Activated CD8-positive, alpha-beta memory T cell treated with anti-CD3 and anti-CD28 coated beads for 48 hours (primary cell): ENCODE results near the gene FRMD4B.

Source experiments
- DNase-seq, 3 experiments: peaks; one replicate each; pipeline ENCODE4 v3.0.0-alpha.2; 2020; ENCODE audit warnings: low read depth in 2 of 3, low spot score in 2 of 3

The FRMD4B gene

DNA sequence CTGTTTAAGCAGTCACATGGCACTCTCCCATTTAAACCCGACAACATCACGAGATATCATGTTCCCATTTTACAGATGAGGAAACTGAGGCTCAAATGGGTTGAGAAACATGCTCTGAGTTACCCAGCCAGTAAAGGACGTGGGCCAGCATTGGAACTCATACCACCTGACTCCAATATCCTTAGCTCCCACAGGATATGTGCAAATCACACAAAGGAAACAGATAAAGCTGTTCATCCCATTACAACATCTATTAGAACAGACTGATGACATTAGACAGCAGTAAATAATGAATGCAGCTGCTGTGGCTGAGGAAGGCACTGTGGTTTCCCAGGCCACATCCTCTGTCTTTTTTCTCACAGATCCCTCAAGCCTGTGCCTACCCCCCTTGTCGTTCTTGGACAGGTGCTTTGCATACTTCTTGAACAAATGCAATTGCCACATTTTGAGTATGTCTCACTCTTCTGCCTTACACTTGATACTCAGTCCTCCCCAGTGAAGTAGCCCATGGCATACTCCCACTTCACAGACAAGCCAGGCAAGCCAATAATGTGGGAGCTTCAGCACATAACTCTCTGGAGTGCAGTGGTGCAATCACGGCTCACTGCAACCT, 17.7 kb downstream of the FRMD4B start:
- no peak for DNase-seq

DNA sequence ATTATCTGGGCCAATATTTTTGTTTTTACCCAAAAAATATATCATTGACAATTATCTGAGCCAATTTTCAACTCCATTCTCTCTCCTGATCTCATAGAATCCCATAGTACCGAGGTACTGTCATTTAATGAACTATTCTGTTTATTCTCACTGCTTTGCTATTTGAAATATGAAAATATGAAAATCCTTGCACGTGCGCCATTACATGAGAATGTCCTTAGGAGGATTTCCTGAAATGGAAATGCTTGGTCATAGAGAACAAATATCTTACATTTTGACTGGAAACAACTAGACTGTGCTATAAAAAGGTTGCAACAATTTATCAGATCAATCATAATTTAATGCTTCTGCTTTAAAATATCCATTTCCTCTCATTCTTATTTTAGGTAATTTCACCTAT, 18.3 kb downstream of the FRMD4B start:
- DNase-seq, result no peak

DNA sequence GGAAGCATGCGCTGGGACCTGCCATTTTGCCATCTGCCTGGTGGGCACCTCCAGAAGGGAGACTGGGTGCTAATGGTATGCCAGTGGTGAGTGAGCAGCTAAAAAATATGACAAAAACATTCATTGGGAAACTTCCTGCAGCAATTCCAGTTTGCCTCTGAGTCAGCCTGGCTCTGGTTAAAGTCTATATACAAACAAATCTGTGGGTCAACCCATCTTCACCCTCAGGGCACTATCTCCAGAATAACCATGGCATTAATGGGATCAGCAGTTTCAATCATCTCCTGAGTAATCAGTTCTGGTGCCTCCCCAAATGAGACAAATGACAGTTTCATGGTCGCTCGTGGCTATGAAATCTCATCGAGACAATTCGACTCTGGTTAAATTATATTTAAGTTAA, 21.5 kb downstream of the FRMD4B start:
- no peak for DNase-seq

DNA sequence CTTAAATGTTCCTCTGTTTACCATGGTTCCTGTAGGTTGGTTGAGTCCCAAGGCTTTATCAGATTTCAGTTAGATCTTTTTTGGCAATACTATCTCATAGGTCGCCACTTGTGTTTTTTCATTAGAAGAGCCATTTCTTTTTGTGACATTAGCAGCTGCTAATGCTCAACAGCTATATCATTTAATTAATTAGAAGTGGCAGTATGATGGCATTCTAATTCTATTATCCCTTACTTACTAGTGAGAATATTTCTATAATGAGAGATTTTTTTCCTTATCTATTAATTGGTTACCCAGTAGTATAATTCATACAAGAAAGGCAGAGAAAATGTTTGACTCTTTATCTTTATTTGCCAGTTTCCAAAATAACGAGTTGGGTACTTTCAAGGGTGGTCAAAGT, 25.2 kb downstream of the FRMD4B start:
- DNase-seq, result no peak

DNA sequence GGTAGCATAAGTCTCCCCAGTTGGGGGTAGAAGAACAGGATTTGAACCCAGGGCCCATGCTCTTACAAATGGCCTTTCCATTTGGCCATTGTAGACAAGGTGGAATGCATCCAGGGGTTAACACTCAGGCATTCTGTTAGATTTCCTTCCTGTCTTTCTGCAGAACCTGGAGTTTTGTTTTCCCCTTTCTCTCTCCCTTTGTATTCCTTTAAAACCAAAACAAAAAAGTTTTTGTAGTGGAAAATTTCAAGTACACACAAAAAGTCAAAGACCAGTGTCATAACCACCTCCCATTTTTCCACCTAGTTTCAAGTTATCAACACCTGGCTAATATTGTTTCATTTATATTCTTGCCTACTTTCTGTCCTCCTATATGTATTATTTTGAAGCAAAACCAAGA, 26.0 kb downstream of the FRMD4B start:
- DNase-seq, result no peak

DNA sequence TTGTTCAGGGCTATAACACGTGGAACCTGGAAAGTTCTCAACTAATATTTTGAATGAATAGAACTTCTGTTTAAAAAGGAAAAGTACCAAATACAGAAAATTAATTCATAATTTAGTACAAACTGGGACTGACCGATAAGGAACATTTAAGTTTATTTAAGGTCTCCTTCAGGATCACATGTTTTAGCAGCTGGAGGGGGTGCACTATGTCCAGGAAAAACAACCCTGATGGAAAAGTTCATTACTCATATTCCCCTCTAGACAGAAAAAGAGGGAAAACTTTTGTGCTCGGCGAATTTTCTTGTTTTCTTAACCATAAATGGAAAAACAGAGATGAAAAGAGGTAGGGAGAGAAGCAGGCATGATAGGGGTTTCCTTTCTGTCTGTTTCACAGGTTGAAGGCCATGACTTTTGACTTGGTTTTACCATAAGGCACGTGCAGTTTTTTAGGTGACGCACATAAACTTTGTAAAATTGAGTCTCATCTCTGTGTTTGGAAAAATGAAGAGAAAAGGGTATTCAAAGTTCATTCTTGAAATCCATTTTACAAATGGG, 26.5 kb downstream of the FRMD4B start:
- DNase-seq, result no peak

DNA sequence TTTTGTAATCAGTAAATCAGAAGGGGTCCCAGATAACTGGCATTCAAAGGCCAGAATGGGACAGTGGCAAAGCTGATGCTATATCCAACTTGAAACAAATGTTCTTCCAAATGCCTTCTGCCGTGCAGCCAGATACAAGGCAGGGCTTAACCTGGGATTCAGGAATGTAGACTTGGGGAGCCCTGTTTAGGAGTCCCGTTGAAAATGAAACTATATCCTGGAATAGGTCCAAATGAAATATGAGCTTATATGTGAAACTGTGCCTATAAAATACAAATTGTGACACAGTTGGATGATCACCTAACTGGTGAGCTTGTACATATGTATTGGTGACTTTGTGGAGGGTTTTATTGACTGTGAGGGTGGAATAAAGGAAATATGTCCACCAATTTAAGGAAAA, 28.7 kb downstream of the FRMD4B start:
- no peak for DNase-seq

DNA sequence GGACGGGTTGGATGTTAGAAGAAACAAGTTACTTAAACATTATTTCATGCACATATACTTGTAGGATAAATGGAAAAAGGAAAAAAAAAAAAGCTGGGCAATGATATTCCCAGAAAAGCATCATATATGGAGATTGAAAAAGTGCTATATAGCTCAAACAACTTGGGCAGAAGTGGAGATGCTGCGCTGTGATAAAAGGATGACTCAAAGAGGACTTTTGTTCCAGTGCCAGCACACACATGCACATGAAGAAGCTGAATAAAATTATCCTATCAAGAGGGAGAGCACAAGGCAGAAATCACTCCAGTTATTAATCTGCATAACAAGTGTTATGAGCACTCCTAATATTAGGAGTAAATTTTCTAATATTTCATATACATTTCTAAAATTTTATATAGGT, 30.9 kb downstream of the FRMD4B start:
- DNase-seq, result no peak

DNA sequence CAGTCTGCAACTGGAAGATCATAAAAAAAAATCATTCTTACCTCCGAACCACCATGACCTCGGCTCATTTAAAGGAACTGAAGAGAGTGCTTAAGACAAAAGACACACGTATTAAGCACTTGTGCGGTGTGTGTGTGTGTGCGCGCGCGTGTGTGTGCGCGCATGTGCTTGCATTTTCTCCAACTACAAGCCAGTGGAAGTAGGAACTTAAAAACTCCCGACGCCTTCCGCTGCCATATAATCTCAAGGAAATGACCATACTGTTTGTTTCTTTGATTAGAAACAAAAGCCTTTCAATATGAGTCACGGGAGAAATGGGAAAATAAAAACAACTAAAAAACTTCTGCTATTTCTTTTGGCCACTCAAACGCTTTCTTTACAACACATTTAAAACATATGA, 32.4 kb downstream of the FRMD4B start:
- no peak for DNase-seq

DNA sequence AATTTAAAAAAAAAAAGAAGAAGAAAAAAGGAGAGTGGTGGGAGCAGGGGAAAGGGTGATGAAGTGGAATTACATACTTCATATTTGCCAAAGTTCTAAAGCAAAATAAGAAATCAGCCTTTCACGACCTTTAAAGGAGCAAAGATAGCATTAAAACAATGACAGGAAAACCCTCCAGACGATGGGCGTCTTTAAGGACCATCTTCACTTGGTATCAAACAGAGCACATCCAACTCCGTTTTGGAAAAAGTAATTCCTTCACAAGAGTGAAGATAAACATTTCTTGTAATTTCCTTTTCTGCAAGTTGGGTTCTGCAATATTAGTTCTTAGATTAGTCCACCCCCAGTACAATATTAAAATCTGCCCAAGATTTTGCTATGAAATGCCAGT, 32.8 kb downstream of the FRMD4B start:
- DNase-seq, result no peak

DNA sequence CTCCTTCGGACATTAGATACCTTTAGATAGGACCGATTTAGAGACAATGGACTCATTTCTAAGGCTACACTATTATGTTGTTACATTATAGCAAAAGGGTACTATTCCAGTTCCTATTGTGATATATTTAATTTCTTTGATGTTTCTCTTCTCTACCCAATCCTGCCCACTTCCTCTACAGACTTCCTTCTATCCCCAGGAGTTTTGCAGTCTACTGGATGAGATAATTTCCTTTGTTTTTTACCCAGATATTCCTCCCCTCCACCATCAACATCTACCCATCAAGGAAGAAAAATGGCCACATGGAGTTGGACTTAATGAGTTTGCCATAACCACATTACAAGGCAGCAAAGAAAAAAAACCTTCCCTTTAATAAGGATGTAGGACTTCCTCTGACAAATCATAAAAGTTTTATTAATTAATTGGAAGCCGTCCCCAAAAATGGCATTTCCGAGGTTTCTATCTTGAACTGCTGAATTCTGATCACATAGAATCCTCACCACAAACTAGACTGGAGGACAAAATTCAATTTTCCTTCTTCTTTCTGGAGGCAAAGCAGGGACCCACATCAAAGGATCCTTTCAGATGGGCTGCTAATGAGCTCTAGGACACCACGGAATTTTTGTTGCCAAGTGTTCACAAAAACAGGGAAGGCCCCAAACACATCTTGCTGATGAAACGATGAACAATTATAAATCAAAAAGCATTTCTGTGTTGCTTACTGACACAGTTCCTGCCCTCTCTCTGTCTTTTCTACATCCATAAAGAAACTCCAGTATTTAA, 33.4 kb downstream of the FRMD4B start:
- no peak for DNase-seq

DNA sequence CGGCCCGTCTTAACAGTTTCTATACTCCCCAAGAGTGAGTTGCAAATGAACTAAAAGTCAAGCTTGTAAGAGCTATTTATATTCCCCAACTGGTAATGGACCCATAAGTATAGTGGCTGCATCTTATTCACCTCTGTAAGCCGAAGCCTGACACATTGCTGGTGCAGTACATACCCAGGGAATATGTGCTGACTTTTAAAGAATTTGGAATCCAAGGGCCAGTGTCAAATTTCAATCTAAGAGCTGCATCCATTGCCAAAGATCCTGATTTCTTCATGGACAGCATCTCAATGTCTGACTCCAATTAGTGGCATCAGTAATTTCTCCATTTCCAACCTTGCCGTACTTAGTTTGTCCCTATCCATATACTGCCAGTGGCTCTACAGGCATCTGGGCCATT, 42.0 kb downstream of the FRMD4B start:
- no peak for DNase-seq

DNA sequence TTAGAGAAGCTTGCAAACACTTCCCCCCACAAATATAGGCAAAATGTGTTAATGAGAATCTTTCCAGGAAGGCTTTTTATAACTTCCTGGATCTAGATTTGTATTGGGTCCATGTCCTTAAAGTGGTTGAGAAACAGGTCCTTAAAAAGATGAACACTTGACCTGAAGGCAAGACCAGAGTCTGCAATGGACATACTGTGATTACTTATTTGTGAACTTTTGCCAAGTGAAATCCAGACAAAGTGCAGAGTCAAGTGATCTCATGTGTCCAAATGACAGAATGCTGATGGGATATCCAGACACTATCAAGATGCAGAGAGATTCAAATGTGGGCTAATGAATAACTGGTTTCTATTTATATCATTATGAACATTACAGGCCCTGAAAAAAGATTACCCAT, 43.8 kb downstream of the FRMD4B start:
- DNase-seq, result no peak

DNA sequence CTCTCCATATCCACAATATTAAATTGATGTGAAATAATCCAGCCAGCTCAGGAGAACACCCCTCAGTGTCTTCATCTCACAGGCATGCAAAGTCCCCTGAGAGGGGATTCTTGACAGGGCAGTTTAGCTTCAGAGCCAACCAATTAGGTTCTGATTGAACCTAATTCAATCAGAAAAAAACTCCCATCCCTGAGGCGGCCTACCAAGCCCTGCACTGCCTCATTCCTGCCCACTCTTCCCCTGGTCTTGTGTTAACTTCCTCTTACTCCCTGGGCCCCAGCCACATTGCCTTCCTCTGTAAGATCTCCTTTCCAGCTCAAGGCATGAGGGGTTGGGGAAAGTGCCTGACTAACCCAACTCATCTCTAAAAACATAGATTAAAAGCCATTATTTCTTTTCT, 46.1 kb downstream of the FRMD4B start:
- DNase-seq, result no peak

DNA sequence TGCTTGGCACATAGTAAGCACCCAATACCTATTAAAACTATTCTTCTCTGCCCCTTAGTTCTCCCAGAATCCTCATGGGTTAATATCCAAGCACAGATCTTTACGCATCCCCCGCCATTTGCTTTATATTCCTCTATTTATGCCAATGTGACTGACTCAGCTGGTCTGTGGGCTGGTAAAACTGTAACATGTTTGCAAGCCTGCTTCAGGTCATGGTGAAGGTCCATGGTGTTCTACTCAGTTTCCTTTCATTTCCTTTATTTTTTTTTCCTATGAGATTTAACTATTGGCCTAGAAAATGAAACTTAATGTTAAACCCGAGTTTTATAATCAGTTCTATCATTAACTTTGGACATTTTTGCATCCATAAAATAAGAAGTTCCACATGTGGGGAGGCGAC, 47.0 kb downstream of the FRMD4B start:
- DNase-seq, result no peak

DNA sequence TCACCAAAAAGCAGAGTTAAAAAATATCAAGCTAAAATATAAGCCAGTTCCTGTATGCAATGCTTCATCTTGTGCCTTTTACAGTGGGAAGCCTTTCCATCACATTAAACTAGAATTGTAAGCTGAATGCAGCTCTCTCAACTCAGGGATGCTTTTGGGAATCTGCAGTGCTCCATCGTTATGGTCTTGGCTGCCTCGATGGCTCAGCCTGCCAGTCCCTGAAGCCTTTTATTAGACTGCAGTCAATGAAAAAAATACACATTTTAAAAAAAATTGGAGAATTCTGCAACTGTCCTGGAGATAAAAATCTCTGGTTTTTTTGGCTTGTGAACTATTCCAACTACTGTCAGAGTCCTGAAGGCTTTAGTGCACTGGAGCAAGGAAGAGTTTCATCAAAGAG, 53.0 kb downstream of the FRMD4B start:
- no peak for DNase-seq

DNA sequence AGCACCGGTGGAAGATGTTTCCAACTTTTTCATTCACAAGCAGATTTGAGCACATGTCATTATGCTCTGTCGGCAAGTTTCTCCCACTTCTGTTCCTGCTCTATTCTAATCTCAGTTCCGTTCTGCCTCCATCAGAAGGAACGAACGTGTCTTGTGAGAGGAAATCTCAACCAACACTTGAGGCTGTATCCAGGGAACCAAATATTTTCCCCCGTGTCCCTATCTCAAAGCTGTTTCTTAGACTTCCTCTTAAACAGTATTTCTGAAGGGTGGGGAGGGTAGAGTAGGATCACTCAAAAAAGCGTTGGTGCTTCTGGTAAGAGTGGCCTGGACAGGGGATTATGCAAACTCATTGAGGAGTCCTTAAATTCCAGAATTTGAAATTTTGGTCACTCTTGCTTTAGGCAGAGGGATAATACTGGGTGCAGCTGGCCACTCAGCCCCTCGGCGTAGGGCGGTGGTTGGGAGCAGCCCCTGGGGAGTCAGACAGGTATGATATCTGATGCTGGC, 54.9 kb downstream of the FRMD4B start:
- no peak for DNase-seq

DNA sequence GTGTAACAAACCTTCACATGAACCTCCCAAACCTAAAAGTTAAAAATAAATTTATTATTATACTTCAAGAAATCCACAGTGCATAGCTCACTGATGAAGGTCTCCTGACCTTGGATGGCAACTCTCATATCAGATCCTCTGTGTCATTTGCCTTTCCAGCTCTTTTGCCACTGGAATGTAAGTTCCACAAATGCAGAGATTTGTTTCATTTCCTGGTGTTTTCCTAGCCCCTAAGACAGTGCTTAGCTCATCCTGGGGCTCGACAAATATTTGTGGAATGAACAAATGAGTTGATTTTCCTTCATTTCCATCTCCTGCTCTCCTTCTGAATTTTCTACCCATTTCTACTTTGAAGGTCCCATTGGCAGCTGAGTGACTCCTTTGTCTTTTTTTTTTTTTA, 56.0 kb downstream of the FRMD4B start:
- DNase-seq, result no peak

DNA sequence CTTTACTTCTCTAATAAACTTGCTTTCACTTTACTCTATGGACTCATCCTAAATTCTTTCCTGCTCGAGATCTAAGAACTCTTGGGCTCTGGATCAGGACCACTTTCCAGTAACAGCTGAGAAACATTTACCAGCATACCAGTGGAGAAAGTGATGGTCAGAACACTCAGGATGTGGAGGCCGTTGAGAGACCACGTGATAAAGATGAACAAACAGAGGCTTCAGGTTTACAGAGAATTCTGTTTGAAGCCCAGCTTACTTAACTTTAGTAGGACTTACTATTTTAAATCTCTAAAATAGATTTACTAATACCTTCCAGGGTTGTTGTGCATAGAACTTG, 57.0 kb downstream of the FRMD4B start:
- no peak for DNase-seq

DNA sequence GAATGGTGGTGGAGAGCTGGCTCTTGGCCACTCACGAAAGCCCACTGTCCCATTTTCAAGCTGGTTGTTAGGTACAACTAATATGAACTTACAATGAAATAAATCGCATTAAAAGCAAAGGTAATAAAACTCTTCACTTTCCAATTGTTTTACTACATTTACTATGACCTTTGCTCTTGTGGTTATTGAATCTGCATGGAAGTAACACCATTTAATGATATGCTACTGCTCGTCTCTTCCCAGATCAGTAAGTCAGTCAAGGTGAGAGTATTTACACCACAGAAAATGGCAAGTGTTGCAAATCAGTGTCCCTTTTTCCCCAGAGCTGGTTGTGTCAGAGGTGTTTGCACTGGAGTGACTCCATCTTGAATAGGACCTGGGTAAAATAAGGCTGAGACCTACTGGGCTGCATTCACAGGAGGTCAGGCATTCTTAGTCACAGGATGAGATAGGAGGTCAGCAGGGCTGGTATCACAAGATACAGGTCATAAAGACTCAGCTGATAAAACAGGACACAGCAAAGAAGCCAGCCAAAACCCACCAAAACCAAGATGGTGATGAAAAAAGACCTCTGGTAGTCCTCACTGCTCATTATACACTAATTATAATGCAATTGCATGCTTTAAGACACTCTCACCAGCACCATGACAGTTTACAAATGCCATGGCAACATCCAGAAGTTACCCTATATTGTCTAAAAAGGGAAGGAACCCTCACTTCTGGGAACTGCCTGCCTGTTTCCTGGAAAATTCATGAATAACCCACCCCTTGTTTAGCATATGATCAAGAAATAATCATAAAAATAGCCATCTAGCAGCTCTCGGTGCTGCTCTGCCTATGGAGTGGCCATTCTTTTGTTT, 57.6 kb downstream of the FRMD4B start:
- no peak for DNase-seq

DNA sequence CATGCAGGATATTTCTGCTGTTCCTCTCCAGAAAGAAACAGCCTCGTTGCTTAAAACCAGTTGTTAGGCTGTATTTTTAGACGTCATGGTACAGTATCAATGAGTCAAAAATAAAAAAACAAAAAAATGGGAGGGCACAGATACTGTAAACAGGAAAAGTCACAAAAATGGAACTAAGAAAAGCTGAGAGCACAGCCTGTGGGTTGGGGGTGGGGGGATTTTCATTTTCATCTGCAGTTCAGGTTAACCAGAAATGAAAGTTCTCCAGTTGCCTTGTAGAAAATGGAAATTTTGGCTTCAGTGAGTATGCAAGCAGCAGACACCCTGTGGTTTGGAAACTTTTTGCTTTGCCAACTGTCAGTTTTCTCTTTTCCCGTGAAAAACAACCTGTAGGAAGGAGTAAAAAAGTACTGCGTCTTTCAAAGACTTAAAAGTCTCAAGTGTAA, 59.0 kb downstream of the FRMD4B start:
- DNase-seq, result peak in 1 of 3 experiments; percentile 13

DNA sequence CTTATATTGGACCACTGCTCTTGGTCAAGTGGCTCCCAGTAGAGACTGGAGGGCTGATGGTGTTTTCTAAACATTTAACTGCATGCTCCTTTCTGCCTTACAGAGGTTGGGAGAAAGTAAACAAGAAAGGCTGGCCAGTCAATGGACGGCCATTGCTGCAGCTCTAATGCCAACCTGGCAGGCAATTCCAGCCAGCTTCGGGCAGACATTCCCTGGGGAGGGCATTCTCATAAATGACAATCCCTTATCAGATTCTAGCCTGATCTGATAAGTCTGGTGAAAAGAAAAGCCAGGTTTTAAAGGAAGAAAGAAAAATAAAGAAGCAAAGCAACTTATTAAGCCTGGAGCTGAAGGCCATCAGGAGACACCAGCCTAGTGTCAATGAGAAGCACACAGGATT, 60.7 kb downstream of the FRMD4B start:
- no peak for DNase-seq
